Smooth muscle cell of the brain vasculature (primary cell): ENCODE data around the gene LDLRAD3.

Source experiments
- DNase-seq: peaks from one replicate; pipeline ENCODE4 v3.0.0-alpha.2; 2012; ENCODE audit warnings: low read depth, low spot score

Gene LDLRAD3

GRCh38 chr11:36048496-36049247 is 104.8 kb downstream of the LDLRAD3 start:
- no peak for DNase-seq

- DNase-seq = no peak
These were observed 107.6 kb downstream of the LDLRAD3 start for GRCh38 chr11:36051235-36052144.

- no peak for DNase-seq
These were observed 109.4 kb downstream of the LDLRAD3 start for GRCh38 chr11:36053281-36053680.

GRCh38 chr11:36053862-36054261 is 110.0 kb downstream of the LDLRAD3 start:
- no peak for DNase-seq

- no peak for DNase-seq
These were observed 110.8 kb downstream of the LDLRAD3 start for GRCh38 chr11:36054628-36055027.

GRCh38 chr11:36056160-36056751 is 112.4 kb downstream of the LDLRAD3 start:
- DNase-seq = no peak

GRCh38 chr11:36057379-36058042 is 113.6 kb downstream of the LDLRAD3 start:
- no peak for DNase-seq

- DNase-seq = no peak
These were observed 115.8 kb downstream of the LDLRAD3 start for GRCh38 chr11:36059660-36060059.

GRCh38 chr11:36060926-36061325 is 117.1 kb downstream of the LDLRAD3 start:
- DNase-seq = no peak

GRCh38 chr11:36061471-36061870 is 117.6 kb downstream of the LDLRAD3 start:
- no peak for DNase-seq

- DNase-seq = no peak
These were observed 119.0 kb downstream of the LDLRAD3 start for GRCh38 chr11:36062796-36063365.

- no peak for DNase-seq
These were observed 121.6 kb downstream of the LDLRAD3 start for GRCh38 chr11:36065436-36065835.

GRCh38 chr11:36066891-36067290 is 123.0 kb downstream of the LDLRAD3 start:
- DNase-seq = no peak

- DNase-seq = no peak
These were observed 125.8 kb downstream of the LDLRAD3 start for GRCh38 chr11:36069576-36070212.

- DNase-seq = no peak
These were observed 126.5 kb downstream of the LDLRAD3 start for GRCh38 chr11:36070213-36070953.

- no peak for DNase-seq
These were observed 127.1 kb downstream of the LDLRAD3 start for GRCh38 chr11:36070954-36071330.

- no peak for DNase-seq
These were observed 128.1 kb downstream of the LDLRAD3 start for GRCh38 chr11:36071917-36072500.

- DNase-seq = peak; percentile 77
These were observed 129.7 kb downstream of the LDLRAD3 start for GRCh38 chr11:36073411-36074203.

GRCh38 chr11:36074941-36075431 is 131.1 kb downstream of the LDLRAD3 start:
- DNase-seq = peak; percentile 69
